NCI-H1092 treated with DMSO at 0.1 percent for 48 hours (cell line): Measurements from ENCODE around the gene REN.

Experiments used
- DNase-seq: peaks from one replicate; lab custom pipeline; 2025; lab: John Stamatoyannopoulos, UW

Gene REN

DNA sequence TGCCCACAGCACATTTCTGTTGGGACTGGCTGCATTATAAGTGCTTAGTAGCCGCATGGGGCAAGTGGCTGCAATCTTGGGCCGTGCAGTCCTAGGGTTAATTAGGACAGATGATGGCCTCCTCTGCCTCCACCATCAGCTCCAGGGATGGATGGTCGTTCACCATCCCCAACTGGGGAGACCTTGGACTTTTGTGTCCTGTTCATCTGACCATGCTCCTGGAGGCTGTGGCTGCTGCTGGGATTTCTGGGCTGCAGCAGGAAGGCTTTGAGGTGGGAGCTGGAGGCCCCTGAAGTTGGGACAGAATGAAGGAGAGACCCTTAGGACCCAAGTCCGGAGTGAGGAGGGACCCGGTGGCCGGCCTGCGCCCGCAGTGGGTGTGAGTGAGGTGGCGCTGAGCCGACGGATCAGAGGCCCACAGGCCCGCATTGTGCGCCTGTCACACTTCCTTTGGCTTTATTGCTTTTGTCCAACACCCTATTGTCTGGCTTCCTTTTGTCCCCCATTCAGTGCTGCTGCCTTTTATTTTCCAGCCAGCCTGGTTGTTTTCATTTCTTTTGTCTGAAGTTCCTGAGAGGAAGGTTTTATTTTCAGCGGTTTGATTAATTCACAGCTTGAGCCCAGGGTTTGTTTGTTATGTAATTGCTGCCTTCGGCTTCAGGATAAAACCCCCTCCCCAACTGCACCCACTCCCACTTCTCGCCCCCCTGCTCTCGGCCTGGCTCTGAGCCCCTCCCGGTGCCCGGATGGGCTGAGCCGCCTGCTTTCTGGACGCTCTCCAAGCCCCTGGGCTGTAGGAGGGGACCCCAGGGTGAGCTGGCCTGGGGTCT is 57.6 kb downstream of the REN start:
- peak; percentile 91 for DNase-seq

DNA sequence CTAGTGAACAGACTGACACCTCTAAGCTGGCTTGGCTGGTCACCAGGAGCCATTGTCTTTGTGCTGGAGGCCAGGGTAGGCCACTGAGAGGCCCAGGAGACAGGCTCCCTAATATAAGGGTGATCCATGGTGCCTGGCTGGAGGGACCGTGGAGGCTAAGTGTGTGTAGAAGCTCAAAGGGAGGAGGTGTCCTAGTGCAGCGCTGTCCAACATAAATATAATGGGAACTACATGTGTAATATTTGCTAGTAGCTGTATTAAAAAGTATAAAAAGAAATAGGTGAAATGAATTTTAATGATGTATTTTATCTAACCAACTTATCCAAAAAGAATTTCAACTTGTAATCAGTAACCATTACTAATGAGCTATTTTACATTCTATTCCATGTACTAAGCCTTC is 58.2 kb downstream of the REN start:
- DNase-seq = peak; percentile 78

DNA sequence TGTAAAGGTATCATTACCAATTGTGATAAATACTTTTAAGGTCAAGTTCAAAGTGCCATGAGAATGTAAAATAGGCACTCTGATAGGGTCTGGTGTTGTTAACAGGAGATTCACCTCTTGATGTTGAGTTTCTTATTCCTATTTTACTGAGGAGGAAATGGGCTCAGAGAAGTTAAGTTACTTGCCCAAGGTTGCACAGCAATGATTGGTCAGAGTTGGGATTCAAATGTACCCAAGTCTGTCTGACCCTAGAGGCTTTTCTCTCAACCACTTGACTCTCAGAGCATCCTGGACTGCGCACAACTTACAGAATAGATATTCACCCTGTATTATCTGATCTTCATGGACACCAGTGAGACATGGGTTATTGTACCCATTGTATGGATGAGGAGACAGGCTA is 59.3 kb downstream of the REN start:
- DNase-seq = no peak

GRCh38 chr1:204105131-204105515 is 61.0 kb downstream of the REN start:
- no peak for DNase-seq
